Measurements from ENCODE around the gene CAMK1D. TPM values are rescaled to one million over a fixed set of nuclear protein-coding genes. Genes with fewer than 3 reads are reported as not detected.

Gene CAMK1D
- total and polyA plus RNA-seq, 2 of the 4 experiments (the other 2 are of a cell fraction) = 5.0 to 5.3 TPM

DNA sequence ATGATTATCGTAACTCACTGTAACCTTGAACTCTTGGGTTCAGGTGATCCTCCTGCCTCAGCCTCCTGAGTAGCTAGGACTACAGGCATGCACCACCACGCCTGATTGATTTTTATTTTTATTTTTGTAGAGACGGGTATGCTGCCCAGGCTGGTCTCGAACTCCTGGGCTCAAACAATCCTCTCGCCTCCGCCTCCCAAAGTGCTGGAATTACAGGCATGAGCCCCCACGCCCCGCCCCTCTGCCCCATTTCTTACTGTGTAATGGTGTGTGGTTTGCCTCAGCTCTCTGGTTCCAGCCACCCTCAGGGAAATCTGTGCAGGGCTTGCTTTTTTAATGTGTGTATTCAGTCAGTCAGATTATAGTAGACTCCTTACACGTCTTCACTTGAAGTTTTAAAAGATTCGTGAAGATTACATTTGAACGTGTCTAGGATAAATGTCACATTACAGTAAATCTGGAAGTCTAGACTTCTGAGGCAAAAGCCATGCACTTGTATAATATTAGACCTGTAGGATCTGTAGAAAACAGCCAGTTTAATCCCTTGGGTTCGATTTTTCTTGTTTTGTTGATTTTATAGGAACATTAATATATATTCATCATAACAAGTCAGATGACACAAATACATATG is 276.2 kb downstream of the CAMK1D start:
- no peak overlapping the region for H2BK15ac ChIP-seq (ENCODE audit: low read depth, low read length)
- ChIA-PET POLR2A (ENCODE audit: unreplicated experiment) (no interaction called here), CTCF (no interaction called here)
- dilution Hi-C loops (cut with HindIII; ENCODE audit: low sequenced_read_pairs, unreplicated experiment) (no loop called here), in situ Hi-C loops (cut with MboI; ENCODE audit: low sequenced_read_pairs) (no loop called here), intact Hi-C loops (cut with micrococcal nuclease) (no loop called here)
- H3K18ac ChIP-seq (ENCODE audit: low read depth, low read length) = no peak overlapping the region
- DNase-seq = no peak
- no peak overlapping the region for H4K8ac ChIP-seq (ENCODE audit: low read depth in 2 of 2, low read length in 2 of 2)
- TF ChIP-seq RFX5 (IDR thresholded peaks at IDR 0.05; ENCODE audit: low read depth, low read length) (no peak), POLR2A (IDR thresholded peaks at IDR 0.05; ENCODE audit: low read depth, low read length) (no peak), CEBPB (IDR thresholded peaks at IDR 0.05; ENCODE audit: low read depth, low read length) (no peak), MAZ (IDR thresholded peaks at IDR 0.05; ENCODE audit: borderline replicate concordance, low read depth, low read length) (no peak), RCOR1 (IDR thresholded peaks at IDR 0.05; ENCODE audit: insufficient replicate concordance, low read length) (no peak), RAD21 (IDR thresholded peaks at IDR 0.05; ENCODE audit: low read length) (no peak), NFE2L2 (IDR thresholded peaks at IDR 0.05; ENCODE audit: low read depth, low read length) (no peak), MXI1 (IDR thresholded peaks at IDR 0.05; ENCODE audit: borderline replicate concordance, low read depth, low read length) (no peak), BHLHE40 (IDR thresholded peaks at IDR 0.05; ENCODE audit: low read depth, low read length) (no peak), SMC3 (IDR thresholded peaks at IDR 0.05; ENCODE audit: low read depth, low read length) (no peak), FOS (IDR thresholded peaks at IDR 0.05; ENCODE audit: low read depth, low read length) (no peak), CHD1 (IDR thresholded peaks at IDR 0.05; ENCODE audit: low read depth, low read length) (no peak), MAFK (IDR thresholded peaks at IDR 0.05; ENCODE audit: low read depth, low read length) (no peak)
- TF ChIP-seq, protein P1, sequence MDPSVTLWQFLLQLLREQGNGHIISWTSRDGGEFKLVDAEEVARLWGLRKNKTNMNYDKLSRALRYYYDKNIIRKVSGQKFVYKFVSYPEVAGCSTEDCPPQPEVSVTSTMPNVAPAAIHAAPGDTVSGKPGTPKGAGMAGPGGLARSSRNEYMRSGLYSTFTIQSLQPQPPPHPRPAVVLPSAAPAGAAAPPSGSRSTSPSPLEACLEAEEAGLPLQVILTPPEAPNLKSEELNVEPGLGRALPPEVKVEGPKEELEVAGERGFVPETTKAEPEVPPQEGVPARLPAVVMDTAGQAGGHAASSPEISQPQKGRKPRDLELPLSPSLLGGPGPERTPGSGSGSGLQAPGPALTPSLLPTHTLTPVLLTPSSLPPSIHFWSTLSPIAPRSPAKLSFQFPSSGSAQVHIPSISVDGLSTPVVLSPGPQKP (IDR thresholded peaks at IDR 0.05; ENCODE audit: borderline replicate concordance, low read depth, low read length) = no peak
- TF ChIP-seq, protein P2, sequence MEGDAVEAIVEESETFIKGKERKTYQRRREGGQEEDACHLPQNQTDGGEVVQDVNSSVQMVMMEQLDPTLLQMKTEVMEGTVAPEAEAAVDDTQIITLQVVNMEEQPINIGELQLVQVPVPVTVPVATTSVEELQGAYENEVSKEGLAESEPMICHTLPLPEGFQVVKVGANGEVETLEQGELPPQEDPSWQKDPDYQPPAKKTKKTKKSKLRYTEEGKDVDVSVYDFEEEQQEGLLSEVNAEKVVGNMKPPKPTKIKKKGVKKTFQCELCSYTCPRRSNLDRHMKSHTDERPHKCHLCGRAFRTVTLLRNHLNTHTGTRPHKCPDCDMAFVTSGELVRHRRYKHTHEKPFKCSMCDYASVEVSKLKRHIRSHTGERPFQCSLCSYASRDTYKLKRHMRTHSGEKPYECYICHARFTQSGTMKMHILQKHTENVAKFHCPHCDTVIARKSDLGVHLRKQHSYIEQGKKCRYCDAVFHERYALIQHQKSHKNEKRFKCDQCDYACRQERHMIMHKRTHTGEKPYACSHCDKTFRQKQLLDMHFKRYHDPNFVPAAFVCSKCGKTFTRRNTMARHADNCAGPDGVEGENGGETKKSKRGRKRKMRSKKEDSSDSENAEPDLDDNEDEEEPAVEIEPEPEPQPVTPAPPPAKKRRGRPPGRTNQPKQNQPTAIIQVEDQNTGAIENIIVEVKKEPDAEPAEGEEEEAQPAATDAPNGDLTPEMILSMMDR (conservative IDR thresholded peaks at IDR 0.05; ENCODE audit: low read depth, low read length) = no peak
- TF ChIP-seq, protein P3, sequence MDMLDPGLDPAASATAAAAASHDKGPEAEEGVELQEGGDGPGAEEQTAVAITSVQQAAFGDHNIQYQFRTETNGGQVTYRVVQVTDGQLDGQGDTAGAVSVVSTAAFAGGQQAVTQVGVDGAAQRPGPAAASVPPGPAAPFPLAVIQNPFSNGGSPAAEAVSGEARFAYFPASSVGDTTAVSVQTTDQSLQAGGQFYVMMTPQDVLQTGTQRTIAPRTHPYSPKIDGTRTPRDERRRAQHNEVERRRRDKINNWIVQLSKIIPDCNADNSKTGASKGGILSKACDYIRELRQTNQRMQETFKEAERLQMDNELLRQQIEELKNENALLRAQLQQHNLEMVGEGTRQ (IDR thresholded peaks at IDR 0.05; ENCODE audit: low read depth, low read length) = no peak
- H3K4me2 ChIP-seq (ENCODE audit: low read depth, low read length) = no peak overlapping the region
- H3K9me3 ChIP-seq (ENCODE audit: control insufficient read depth, insufficient read depth, low read length) = no peaks in the 10 kb centered on the region
- H2BK20ac ChIP-seq (ENCODE audit: low read depth, low read length) = no peak overlapping the region
- H2AK9ac ChIP-seq (replicated peaks; ENCODE audit: low read depth, low read length, poor library complexity) = no peak overlapping the region
- no peak overlapping the region for H3K9ac ChIP-seq (ENCODE audit: low read depth, low read length)
- no peak overlapping the region for H3K23ac ChIP-seq (ENCODE audit: low read depth, low read length)
- no peaks in the 10 kb centered on the region for H3K36me3 ChIP-seq (ENCODE audit: control insufficient read depth, insufficient read depth, low read length)
- BruUV-seq (replicated peaks) = no TSS peak
- H3K4ac ChIP-seq (ENCODE audit: low read depth, low read length) = no peak overlapping the region
- H3K4me1 ChIP-seq (ENCODE audit: control insufficient read depth, insufficient read depth, low read length) = peaks cover 2% of the 10 kb centered on the region; the same call in 1 of the 2 replicates
- no peaks in the 10 kb centered on the region for H4K20me1 ChIP-seq (ENCODE audit: insufficient read depth, low read length)
- H3K27ac ChIP-seq (ENCODE audit: insufficient read depth, low read length) = no peak overlapping the region
- H2BK120ac ChIP-seq (ENCODE audit: low read depth, low read length) = no peak overlapping the region
- H3K9me1 ChIP-seq (ENCODE audit: insufficient read depth, low read length) = no peaks in the 10 kb centered on the region
- H4K91ac ChIP-seq (ENCODE audit: insufficient read depth, low read depth, low read length) = no peak overlapping the region
- H2BK5ac ChIP-seq (ENCODE audit: low read depth, low read length, poor library complexity, severe bottlenecking) = no peak overlapping the region
- H3K4me3 ChIP-seq (ENCODE audit: insufficient read depth, low read depth, low read length) = no peak overlapping the region
- no peak overlapping the region for H2AK5ac ChIP-seq (ENCODE audit: low read depth, low read length)
- H3K27me3 ChIP-seq (ENCODE audit: control insufficient read depth, insufficient read depth, low read length) = no peaks in the 10 kb centered on the region; the same call in 1 of the 2 replicates
- no peak for ATAC-seq (ENCODE audit: low read depth)
- H3K56ac ChIP-seq (ENCODE audit: extremely low read depth, insufficient read depth, low read length) = no peak overlapping the region
- WGBS, 2 experiments (ENCODE audit: extremely low coverage in 2 of 2, insufficient read length in 1 of 2) = 0% methylated on average over 1 of the region's 12 CpGs; no CpG with 5 or more reads in 1 of the 2 experiments
- H3K14ac ChIP-seq (replicated peaks; ENCODE audit: low read depth, low read length) = no peak overlapping the region
- H4K5ac ChIP-seq (ENCODE audit: low read depth, low read length) = no peak overlapping the region
- H2AFZ ChIP-seq (replicated peaks; ENCODE audit: low read length, poor library complexity) = no peak overlapping the region
- H3K79me1 ChIP-seq (ENCODE audit: low read depth in 1 of 2, low read length in 2 of 2) = no peaks in the 10 kb centered on the region

All from IMR-90 (cell line).